ENCODE data around the gene TBC1D10A.

TBC1D10A gene

GRCh38 chr22:30332551-30332950 lies 5.8 kb upstream of the TBC1D10A start:
- no peaks in the 10 kb centered on the region for H3K9me3 ChIP-seq (ENCODE audit: control insufficient read depth, insufficient read depth, low read depth, low read length)
- H3K27me3 ChIP-seq (ENCODE audit: control insufficient read depth, insufficient read depth, low read length): no peaks in the 10 kb centered on the region
- no peak overlapping the region for H3K9ac ChIP-seq (ENCODE audit: low read length)
- H3K4me3 ChIP-seq (ENCODE audit: low read depth, low read length): no peak overlapping the region
- H3K27ac ChIP-seq (ENCODE audit: low read depth, low read length): no peak overlapping the region
- H3K4me1 ChIP-seq (ENCODE audit: control insufficient read depth, insufficient read depth, low read length): peaks cover 2% of the 10 kb centered on the region
- H3K36me3 ChIP-seq (ENCODE audit: control insufficient read depth, insufficient read depth, low read length): peaks cover 64% of the 10 kb centered on the region

- Histone ChIP-seq H3K4me1 (ENCODE audit: control insufficient read depth, insufficient read depth, low read length) (peaks cover 22% of the 10 kb centered on the region), H3K4me3 (ENCODE audit: low read depth, low read length) (no peak overlapping the region), H3K36me3 (ENCODE audit: control insufficient read depth, insufficient read depth, low read length) (peaks cover 24% of the 10 kb centered on the region), H3K27me3 (ENCODE audit: control insufficient read depth, insufficient read depth, low read length) (no peaks in the 10 kb centered on the region), H3K9ac (ENCODE audit: low read length) (no peak overlapping the region), H3K27ac (ENCODE audit: low read depth, low read length) (no peak overlapping the region), H3K9me3 (ENCODE audit: control insufficient read depth, insufficient read depth, low read depth, low read length) (no peaks in the 10 kb centered on the region)
Measured at GRCh38 chr22:30328466-30329049, 1.8 kb upstream of the TBC1D10A start.

GRCh38 chr22:30327864-30328345 lies 1.2 kb upstream of the TBC1D10A start:
- peaks cover 17% of the 10 kb centered on the region for H3K36me3 ChIP-seq (ENCODE audit: control insufficient read depth, insufficient read depth, low read length)
- H3K4me3 ChIP-seq (ENCODE audit: low read depth, low read length): no peak overlapping the region
- peaks cover 22% of the 10 kb centered on the region for H3K4me1 ChIP-seq (ENCODE audit: control insufficient read depth, insufficient read depth, low read length)
- no peaks in the 10 kb centered on the region for H3K27me3 ChIP-seq (ENCODE audit: control insufficient read depth, insufficient read depth, low read length)
- H3K9me3 ChIP-seq (ENCODE audit: control insufficient read depth, insufficient read depth, low read depth, low read length): no peaks in the 10 kb centered on the region
- no peak overlapping the region for H3K9ac ChIP-seq (ENCODE audit: low read length)
- no peak overlapping the region for H3K27ac ChIP-seq (ENCODE audit: low read depth, low read length)

- Histone ChIP-seq H3K9ac (ENCODE audit: low read length) (peak overlapping the region; percentile 78), H3K4me1 (ENCODE audit: control insufficient read depth, insufficient read depth, low read length) (peaks cover 22% of the 10 kb centered on the region), H3K4me3 (ENCODE audit: low read depth, low read length) (peak overlapping the region; percentile 94), H3K27ac (ENCODE audit: low read depth, low read length) (no peak overlapping the region), H3K27me3 (ENCODE audit: control insufficient read depth, insufficient read depth, low read length) (no peaks in the 10 kb centered on the region), H3K9me3 (ENCODE audit: control insufficient read depth, insufficient read depth, low read depth, low read length) (no peaks in the 10 kb centered on the region), H3K36me3 (ENCODE audit: control insufficient read depth, insufficient read depth, low read length) (peaks cover 7% of the 10 kb centered on the region)
Measured at GRCh38 chr22:30326255-30326705, 461 bp downstream of the TBC1D10A start.

- Histone ChIP-seq H3K27me3 (ENCODE audit: control insufficient read depth, insufficient read depth, low read length) (no peaks in the 10 kb centered on the region), H3K4me3 (ENCODE audit: low read depth, low read length) (peak overlapping the region; percentile 94), H3K9ac (ENCODE audit: low read length) (peak overlapping the region; percentile 22), H3K4me1 (ENCODE audit: control insufficient read depth, insufficient read depth, low read length) (peaks cover 22% of the 10 kb centered on the region), H3K9me3 (ENCODE audit: control insufficient read depth, insufficient read depth, low read depth, low read length) (no peaks in the 10 kb centered on the region), H3K27ac (ENCODE audit: low read depth, low read length) (no peak overlapping the region), H3K36me3 (ENCODE audit: control insufficient read depth, insufficient read depth, low read length) (peaks cover 4% of the 10 kb centered on the region)
Measured at GRCh38 chr22:30325724-30326254, 952 bp downstream of the TBC1D10A start.

- Histone ChIP-seq H3K4me3 (ENCODE audit: low read depth, low read length) (peak overlapping the region; percentile 94; the same call in 1 of the 2 replicates), H3K27me3 (ENCODE audit: control insufficient read depth, insufficient read depth, low read length) (no peaks in the 10 kb centered on the region), H3K27ac (ENCODE audit: low read depth, low read length) (no peak overlapping the region), H3K9me3 (ENCODE audit: control insufficient read depth, insufficient read depth, low read depth, low read length) (no peaks in the 10 kb centered on the region), H3K9ac (ENCODE audit: low read length) (no peak overlapping the region), H3K36me3 (ENCODE audit: control insufficient read depth, insufficient read depth, low read length) (no peaks in the 10 kb centered on the region), H3K4me1 (ENCODE audit: control insufficient read depth, insufficient read depth, low read length) (peaks cover 22% of the 10 kb centered on the region)
Measured at GRCh38 chr22:30325065-30325720, 1.5 kb downstream of the TBC1D10A start.

- H3K36me3 ChIP-seq (ENCODE audit: control insufficient read depth, insufficient read depth, low read length): no peaks in the 10 kb centered on the region
- no peak overlapping the region for H3K4me3 ChIP-seq (ENCODE audit: low read depth, low read length)
- H3K4me1 ChIP-seq (ENCODE audit: control insufficient read depth, insufficient read depth, low read length): peaks cover 22% of the 10 kb centered on the region
Measured at GRCh38 chr22:30324014-30324730, 2.6 kb downstream of the TBC1D10A start.

GRCh38 chr22:30323246-30323645 lies 3.5 kb downstream of the TBC1D10A start:
- Histone ChIP-seq H3K36me3 (ENCODE audit: control insufficient read depth, insufficient read depth, low read length) (no peaks in the 10 kb centered on the region), H3K9me3 (ENCODE audit: control insufficient read depth, insufficient read depth, low read depth, low read length) (no peaks in the 10 kb centered on the region), H3K4me3 (ENCODE audit: low read depth, low read length) (no peak overlapping the region), H3K27ac (ENCODE audit: low read depth, low read length) (no peak overlapping the region), H3K27me3 (ENCODE audit: control insufficient read depth, insufficient read depth, low read length) (no peaks in the 10 kb centered on the region), H3K4me1 (ENCODE audit: control insufficient read depth, insufficient read depth, low read length) (peaks cover 22% of the 10 kb centered on the region), H3K9ac (ENCODE audit: low read length) (no peak overlapping the region)

More at GRCh38 chr22:30324014-30324730, 2.6 kb downstream of the TBC1D10A start:
- no peaks in the 10 kb centered on the region for H3K9me3 ChIP-seq (ENCODE audit: control insufficient read depth, insufficient read depth, low read depth, low read length)
- H3K27ac ChIP-seq (ENCODE audit: low read depth, low read length): no peak overlapping the region
- no peak overlapping the region for H3K9ac ChIP-seq (ENCODE audit: low read length)
- H3K27me3 ChIP-seq (ENCODE audit: control insufficient read depth, insufficient read depth, low read length): no peaks in the 10 kb centered on the region

- H3K9ac ChIP-seq (ENCODE audit: low read length): no peak overlapping the region
- no peak overlapping the region for H3K27ac ChIP-seq (ENCODE audit: low read depth, low read length)
- peaks cover 14% of the 10 kb centered on the region for H3K4me1 ChIP-seq (ENCODE audit: control insufficient read depth, insufficient read depth, low read length)
- H3K4me3 ChIP-seq (ENCODE audit: low read depth, low read length): no peak overlapping the region
- H3K36me3 ChIP-seq (ENCODE audit: control insufficient read depth, insufficient read depth, low read length): no peaks in the 10 kb centered on the region
- no peaks in the 10 kb centered on the region for H3K27me3 ChIP-seq (ENCODE audit: control insufficient read depth, insufficient read depth, low read length)
- H3K9me3 ChIP-seq (ENCODE audit: control insufficient read depth, insufficient read depth, low read depth, low read length): no peaks in the 10 kb centered on the region
Measured at GRCh38 chr22:30321461-30321860, 5.3 kb downstream of the TBC1D10A start.

GRCh38 chr22:30320021-30320556 lies 6.7 kb downstream of the TBC1D10A start:
- Histone ChIP-seq H3K4me1 (ENCODE audit: control insufficient read depth, insufficient read depth, low read length) (peaks cover 8% of the 10 kb centered on the region), H3K4me3 (ENCODE audit: low read depth, low read length) (no peak overlapping the region), H3K27me3 (ENCODE audit: control insufficient read depth, insufficient read depth, low read length) (no peaks in the 10 kb centered on the region), H3K9ac (ENCODE audit: low read length) (no peak overlapping the region), H3K9me3 (ENCODE audit: control insufficient read depth, insufficient read depth, low read depth, low read length) (no peaks in the 10 kb centered on the region), H3K36me3 (ENCODE audit: control insufficient read depth, insufficient read depth, low read length) (no peaks in the 10 kb centered on the region), H3K27ac (ENCODE audit: low read depth, low read length) (no peak overlapping the region)

Data from HUES6 (cell line).